GM19372 (cell line): Measurements from ENCODE around the gene BAZ1A.
"Not testable (repeated sequence)": the region's sequence is repeated elsewhere in the genome, so short reads cannot be mapped to it uniquely, and the experiment has no call there.

Experiments used
- ATAC-seq: cut with Tn5 transposase; IDR thresholded peaks from one replicate; pipeline ENCODE4 v1.9.1; 2021; ENCODE audit warnings: mild to moderate bottlenecking, low read depth, moderate library complexity; ENCODE audit not compliant: unreplicated experiment

The BAZ1A gene

GRCh38 chr14:34857689-34858449 lies 17.3 kb downstream of the BAZ1A start:
- no peak for ATAC-seq

GRCh38 chr14:34853041-34853440 lies 22.1 kb downstream of the BAZ1A start:
- ATAC-seq, result no peak

- no peak for ATAC-seq
Measured at GRCh38 chr14:34851395-34851794, 23.8 kb downstream of the BAZ1A start.

DNA sequence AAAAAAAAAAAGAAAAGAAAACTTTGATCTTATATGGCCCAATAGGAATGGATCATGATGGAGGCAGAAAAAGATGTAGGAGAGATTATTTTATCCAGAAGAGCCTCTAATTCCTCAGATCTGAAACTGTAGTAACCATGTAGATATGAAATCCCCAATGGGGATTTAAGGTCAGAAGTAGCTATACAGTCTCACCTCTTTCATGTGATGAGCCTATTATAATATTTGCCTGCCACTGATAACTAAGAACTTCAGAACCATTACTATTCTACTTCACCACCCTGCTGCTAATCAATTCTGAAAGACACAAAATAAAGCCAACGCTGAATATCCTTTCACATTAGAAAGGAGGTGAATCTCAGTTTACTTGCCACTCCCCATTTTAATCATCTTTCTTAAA lies 29.3 kb downstream of the BAZ1A start:
- ATAC-seq, result no peak

DNA sequence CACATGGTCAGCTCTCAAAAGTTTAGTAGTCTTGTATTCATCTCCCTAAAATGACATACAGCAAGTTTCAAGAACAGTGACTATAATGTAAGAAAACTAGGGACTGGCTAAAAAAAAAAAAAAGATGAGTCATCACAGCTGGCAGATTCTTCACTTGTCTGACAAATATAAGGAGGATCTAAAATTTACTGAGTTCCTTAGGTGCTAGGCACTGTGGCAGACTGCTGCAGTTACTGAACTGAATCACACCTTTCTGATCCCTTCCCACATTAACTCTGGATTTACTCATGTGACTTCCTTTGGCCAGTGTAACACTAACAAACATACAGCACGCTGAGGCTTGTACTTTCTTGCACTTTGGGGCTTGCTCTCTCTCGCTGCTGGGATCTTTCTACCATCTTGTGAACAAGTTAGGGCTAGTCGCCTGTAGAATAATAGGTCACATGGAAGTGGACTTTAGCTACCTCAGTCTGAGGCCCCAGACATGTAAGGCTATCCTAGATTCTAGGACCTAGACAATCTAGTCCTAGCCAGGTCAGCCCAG lies 32.1 kb downstream of the BAZ1A start:
- ATAC-seq, result no peak

DNA sequence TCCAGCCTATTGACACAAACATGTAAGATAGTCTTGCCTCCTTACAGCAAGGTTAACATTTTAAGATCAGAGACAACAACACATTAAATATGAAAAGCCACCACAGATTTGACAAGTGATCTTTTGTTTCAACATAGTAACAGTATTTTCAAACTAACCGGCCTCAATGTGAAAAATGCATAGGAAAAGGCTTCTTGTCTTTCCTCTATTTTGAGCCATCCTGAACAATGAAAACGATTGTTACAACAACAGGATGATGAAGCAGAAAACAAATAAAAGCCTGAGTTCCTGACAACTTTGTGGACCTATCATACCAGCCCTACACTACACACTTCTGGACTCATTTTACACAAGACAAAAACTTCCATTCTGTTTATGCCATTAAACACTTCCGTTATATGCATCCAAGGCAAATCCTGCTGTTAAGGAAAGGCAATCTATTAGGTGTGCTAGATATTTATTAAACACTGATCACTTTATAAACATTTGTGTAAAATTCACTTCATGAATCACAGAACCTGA lies 37.3 kb downstream of the BAZ1A start:
- no peak for ATAC-seq

DNA sequence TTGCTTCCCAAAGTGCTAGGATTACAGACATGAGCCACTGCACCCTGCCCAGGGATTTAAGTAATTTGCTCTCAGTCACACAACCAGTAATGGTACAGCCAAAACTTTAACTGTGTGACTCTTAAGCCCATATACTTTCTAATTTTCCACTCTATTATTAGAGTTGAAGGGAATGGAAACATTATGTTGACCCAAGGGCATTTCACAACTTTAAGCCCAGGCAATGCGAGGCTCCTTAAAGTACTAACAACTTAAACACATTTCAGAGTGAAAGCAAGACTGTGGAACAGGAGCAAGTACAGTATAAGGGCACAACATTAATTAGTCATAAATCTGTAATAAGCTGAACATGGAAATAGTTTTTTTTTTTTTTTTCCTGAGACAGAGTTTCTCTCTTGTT lies 39.8 kb downstream of the BAZ1A start:
- no peak for ATAC-seq

- no peak for ATAC-seq
Measured at GRCh38 chr14:34833549-34834523, 41.3 kb downstream of the BAZ1A start.

DNA sequence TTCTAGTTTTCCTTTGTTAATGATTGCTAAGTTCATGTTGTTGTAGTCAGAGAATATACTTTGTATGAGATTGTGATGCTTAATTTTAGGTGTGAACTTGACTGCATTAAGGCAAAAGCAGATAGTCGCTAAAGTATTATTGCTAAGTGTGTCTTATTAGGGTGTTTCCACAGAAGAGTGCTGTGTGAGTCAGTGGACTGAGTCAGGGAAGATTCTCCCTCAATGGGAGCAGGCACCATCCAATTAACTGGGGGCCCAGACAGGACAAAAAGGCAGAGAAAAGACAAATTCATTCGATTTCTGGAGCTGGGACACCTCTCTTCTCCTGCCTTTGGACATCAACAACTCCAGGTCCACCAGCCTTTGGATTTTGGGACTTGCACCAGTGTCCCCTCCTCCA lies 48.5 kb downstream of the BAZ1A start:
- no peak for ATAC-seq

- no peak for ATAC-seq
Measured at GRCh38 chr14:34824826-34825225, 50.3 kb downstream of the BAZ1A start.

GRCh38 chr14:34824256-34824655 lies 50.9 kb downstream of the BAZ1A start:
- ATAC-seq, result no peak

DNA sequence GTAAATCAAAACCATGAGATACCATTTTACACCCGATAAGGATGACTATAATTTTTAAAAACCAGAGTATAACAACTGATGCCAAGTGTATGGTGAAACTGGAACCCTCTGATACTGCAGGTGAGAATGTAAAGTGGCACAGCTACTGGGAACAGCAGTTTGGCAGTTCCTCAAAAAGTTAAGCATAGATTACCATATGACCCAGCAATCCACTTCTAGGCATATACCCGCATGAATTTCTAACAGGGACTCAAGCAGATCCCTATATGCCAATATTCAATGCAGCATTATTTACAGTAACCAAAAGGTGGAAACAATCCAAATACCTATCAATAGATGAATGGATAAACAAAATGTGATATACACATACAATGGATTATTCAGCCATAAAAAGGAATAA lies 57.4 kb downstream of the BAZ1A start:
- ATAC-seq, result no peak

- ATAC-seq, result no peak
Measured at GRCh38 chr14:34810028-34810427, 65.1 kb downstream of the BAZ1A start.

DNA sequence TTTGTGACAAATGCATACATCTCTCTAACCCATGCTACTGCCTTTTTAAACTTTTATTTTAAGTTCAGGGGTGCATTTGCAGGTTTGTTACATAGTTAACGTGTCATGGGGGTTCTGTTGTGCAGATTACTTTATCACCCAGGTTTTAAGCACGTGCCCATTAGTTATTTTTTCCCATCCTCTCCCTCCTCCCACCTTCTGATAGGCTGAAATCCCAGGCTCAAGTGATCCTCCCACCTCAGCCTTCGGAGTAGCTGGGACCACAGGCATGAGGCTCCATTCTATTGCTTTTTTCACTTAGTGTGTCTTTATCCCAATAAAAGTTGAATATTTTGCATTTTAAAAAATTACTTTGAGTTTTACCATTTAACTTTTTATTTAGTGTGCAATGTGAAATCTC lies 68.9 kb downstream of the BAZ1A start:
- no peak for ATAC-seq

- ATAC-seq, result no peak
Measured at GRCh38 chr14:34804933-34805332, 70.2 kb downstream of the BAZ1A start.

DNA sequence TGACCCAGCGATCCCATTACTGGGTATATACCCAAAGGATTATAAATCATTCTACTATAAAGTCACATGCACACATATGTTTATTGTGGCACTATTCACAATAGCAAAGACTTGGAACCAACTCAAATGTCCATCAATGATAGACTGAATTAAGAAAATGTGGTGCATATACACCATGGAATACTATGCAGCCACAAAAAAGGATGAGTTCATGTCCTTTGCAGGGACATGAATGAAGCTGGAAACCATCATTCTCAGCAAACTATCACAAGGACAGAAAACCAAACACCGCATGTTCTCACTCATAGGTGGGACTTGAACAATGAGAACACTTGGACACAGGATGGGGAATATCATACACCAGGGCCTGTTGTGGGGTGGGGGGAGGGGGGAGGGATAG lies 76.3 kb downstream of the BAZ1A start:
- ATAC-seq, result not testable (repeated sequence)

DNA sequence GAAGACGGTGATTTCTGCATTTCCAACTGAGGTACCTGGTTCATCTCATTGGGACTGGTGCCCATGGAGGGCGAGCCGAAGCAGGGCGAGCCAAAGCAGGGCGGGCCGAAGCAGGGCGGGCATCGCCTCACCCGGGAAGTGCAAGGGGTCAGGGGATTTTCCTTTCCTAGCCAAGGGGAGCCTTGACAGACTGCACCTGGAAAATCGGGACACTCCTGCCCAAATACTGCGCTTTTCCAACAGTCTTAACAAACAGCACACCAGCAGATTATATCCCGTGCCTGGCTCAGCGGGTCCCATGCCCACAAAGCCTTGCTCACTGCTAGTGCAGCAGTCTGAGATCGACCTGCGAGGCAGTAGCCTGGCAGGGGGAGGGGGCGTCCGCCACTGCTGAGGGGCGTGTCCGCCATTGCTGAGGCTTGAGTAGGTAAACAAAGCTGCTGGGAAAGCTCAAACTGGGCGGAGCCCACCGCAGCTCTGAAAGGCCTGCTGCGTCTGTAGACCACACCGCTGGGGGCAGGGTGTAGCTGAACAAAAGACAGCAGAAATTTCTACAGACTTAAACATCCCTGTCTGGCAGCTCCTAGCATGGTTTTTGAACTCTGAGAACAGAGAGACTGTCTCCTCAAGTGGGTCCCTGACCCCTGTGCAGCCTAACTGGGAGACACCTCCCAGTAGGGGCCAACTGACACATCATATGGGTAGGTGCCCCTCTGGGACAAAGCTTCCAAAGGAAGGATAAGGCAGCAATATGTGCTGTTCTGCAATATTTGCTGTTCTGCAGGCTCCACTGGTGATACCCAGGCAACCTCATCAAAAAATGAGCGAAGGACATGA lies 77.2 kb downstream of the BAZ1A start:
- ATAC-seq, result no peak

DNA sequence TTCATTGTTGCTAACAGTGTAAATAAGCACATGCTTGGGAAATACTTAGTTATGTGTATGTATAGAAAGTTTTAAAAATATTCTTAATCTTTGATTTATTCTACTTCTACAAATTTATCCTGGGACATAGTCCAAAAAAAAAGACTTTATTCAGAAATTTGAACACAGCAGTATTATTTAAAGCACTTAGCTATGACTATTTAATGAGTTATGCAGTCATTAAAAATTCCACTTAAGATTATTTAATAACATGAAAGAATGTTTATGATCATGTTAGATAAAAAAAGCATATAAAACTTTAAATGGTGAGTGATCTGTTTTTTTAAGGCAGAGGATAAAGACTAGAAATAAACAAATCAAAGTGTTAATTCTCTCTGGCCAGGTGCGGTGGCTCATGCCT lies 78.3 kb downstream of the BAZ1A start:
- no peak for ATAC-seq

- no peak for ATAC-seq
Measured at GRCh38 chr14:34794941-34795340, 80.2 kb downstream of the BAZ1A start.

DNA sequence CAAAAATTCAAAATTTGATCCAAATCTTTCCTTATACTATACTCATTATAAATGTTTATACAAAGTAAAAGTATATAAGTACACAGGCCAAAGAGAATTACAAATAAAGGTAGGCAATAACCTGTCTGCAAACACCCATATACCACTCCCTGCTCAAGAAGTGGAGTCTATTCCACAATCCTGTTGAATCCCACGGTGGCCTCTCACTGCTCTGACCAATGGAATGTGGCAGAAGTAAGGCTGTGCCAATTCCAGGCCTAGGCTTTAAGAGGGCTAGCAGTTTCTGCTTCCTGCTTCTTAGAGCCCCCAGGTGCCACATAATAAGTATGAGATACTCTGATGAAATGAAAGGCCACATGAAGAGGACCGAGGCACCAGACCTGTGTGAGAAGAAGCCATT lies 80.9 kb downstream of the BAZ1A start:
- no peak for ATAC-seq
